Cerebellar nuclear complex (tissue), 1 donor: ENCODE data around the gene MYOD1.

Source experiments
- DNase-seq, 2 experiments: peaks; one replicate each; lab custom pipeline; 2025; lab: John Stamatoyannopoulos, UW

The MYOD1 gene

DNA sequence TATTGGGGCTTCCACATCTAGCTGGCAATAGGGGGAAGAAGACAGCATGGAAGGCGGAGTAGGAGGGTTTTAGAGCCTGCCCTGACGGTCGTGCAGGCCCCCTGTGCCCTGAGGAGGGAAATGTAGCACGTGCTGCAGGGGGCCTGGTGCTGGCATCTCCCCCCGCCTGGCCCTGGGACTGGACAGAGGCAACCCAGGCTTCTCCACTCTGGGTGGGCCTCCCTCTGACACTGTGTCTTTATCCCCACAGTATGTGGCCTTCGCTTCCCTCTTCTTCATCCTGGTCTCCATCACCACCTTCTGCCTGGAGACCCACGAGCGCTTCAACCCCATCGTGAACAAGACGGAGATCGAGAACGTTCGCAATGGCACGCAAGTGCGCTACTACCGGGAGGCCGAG, 52.0 kb downstream of the MYOD1 start:
- DNase-seq = no peak
